Posterior cingulate gyrus (tissue), 11 donors: Measurements from ENCODE around the gene ATP13A5.

Experiments
- DNase-seq, 10 donors: peaks; one replicate each; pipeline versions ENCODE4 v3.0.0 to v3.0.0-alpha.2; 2020 to 2021; ENCODE audit warnings: mixed read lengths in 3 of 10
- intact Hi-C: fragments of 100-400 bp; cut with DNase I; formaldehyde crosslinking; loops from one replicate; pipeline ENCODE4 v1.15.1; 2023

Gene ATP13A5

GRCh38 chr3:193271101-193271840 is 107.3 kb downstream of the ATP13A5 start:
- intact Hi-C loops: no loop called here
- DNase-seq: no peak

GRCh38 chr3:193270451-193270850 is 108.1 kb downstream of the ATP13A5 start:
- intact Hi-C loops: no loop called here
- no peak for DNase-seq

GRCh38 chr3:193269343-193270028 is 109.1 kb downstream of the ATP13A5 start:
- no peak for DNase-seq
- intact Hi-C loops: no loop called here

GRCh38 chr3:193262707-193263106 is 115.8 kb downstream of the ATP13A5 start:
- DNase-seq: no peak
- intact Hi-C loops: no loop called here

- peak in 1 of 10 donors; percentile 31 for DNase-seq
- intact Hi-C loops: no loop called here
Measured at GRCh38 chr3:193261970-193262369, 116.6 kb downstream of the ATP13A5 start.

- intact Hi-C loops: no loop called here
- DNase-seq: no peak
Measured at GRCh38 chr3:193253986-193254660, 124.4 kb downstream of the ATP13A5 start.

GRCh38 chr3:193250492-193250891 is 128.1 kb downstream of the ATP13A5 start:
- intact Hi-C loops: no loop called here
- no peak for DNase-seq

GRCh38 chr3:193248848-193249468 is 129.6 kb downstream of the ATP13A5 start:
- no peak for DNase-seq
- intact Hi-C loops: no loop called here

GRCh38 chr3:193243571-193243970 is 135.0 kb downstream of the ATP13A5 start:
- no peak for DNase-seq
- intact Hi-C loops: no loop called here

- intact Hi-C loops: no loop called here
- peak in 1 of 10 donors; percentile 69 for DNase-seq
Measured at GRCh38 chr3:193241716-193242115, 136.8 kb downstream of the ATP13A5 start.

GRCh38 chr3:193240850-193241706 is 137.5 kb downstream of the ATP13A5 start, which contains the start of gene PLAAT1:
Gene PLAAT1 (plus strand): TSS chr3:193241222. CDS start chr3:193255651, 14,429 bp downstream.
- DNase-seq: peak; percentile 29 to 92 (median 56)
- intact Hi-C loops: no loop called here

- DNase-seq: no peak
- intact Hi-C loops: no loop called here
Measured at GRCh38 chr3:193240436-193240849, 138.1 kb downstream of the ATP13A5 start.

- peak in 1 of 10 donors; percentile 59 for DNase-seq
- intact Hi-C loops: no loop called here
Measured at GRCh38 chr3:193237030-193237429, 141.5 kb downstream of the ATP13A5 start.

GRCh38 chr3:193236599-193236998 is 142.0 kb downstream of the ATP13A5 start:
- no peak for DNase-seq
- intact Hi-C loops: no loop called here

GRCh38 chr3:193231201-193231600 is 147.4 kb downstream of the ATP13A5 start:
- DNase-seq: no peak
- intact Hi-C loops: no loop called here

- DNase-seq: no peak
- intact Hi-C loops: no loop called here
Measured at GRCh38 chr3:193230610-193231009, 147.9 kb downstream of the ATP13A5 start.

GRCh38 chr3:193229851-193230420 is 148.6 kb downstream of the ATP13A5 start:
- intact Hi-C loops: no loop called here
- no peak for DNase-seq

GRCh38 chr3:193228206-193228605 is 150.3 kb downstream of the ATP13A5 start:
- intact Hi-C loops: no loop called here
- peak in 1 of 10 donors; percentile 55 for DNase-seq

- intact Hi-C loops: no loop called here
- no peak for DNase-seq
Measured at GRCh38 chr3:193225302-193226125, 153.0 kb downstream of the ATP13A5 start.
